HCT116 (cell line): ENCODE results near the gene SLC44A1. TPM values are rescaled to one million over a fixed set of nuclear protein-coding genes. Genes with fewer than 3 reads are reported as not detected.

ENCODE experiments used
- ATAC-seq: fragments of 200-7000 bp; cut with Tn5 transposase; 2 replicates; pipeline ENCODE4 v1.9.1; 2020; ENCODE audit warnings: mild to moderate bottlenecking, moderate library complexity
- BruUV-seq: library from RNA; stranded (reverse); fragments of 400-500 nt; replicated peaks from 2 replicates; lab custom pipeline; 2021; lab: Mats Ljungman, UMichigan
- CTCF ChIA-PET: fragments of 300-600 bp; sonication (Branson Sonifier 250); formaldehyde crosslinking; loops from one replicate; lab custom pipeline; 2021; ENCODE audit warnings: antibody characterized with exemption; lab: Charles Lee
- POLR2A ChIA-PET: fragments of 300-600, 350-600 bp; sonication (Branson Sonifier 250); formaldehyde crosslinking; loops from one replicate; lab custom pipeline; 2021; ENCODE audit warnings: antibody characterized with exemption; lab: Charles Lee
- RAD21 ChIA-PET, 2 experiments: fragments of 300-600 bp; sonication (Branson Sonifier 250); formaldehyde crosslinking; loops; one replicate each; lab custom pipeline; 2023; ENCODE audit warnings: low total read pairs in 2 of 2; ENCODE audit not compliant: uncharacterized antibody in 2 of 2, unreplicated experiment in 2 of 2, low non-redundant PET in 1 of 2; lab: Charles Lee
- DNase-seq: peaks from one replicate; pipeline ENCODE4 v3.0.0-alpha.2; 2010; ENCODE audit warnings: low read depth, low spot score
- H2AFZ ChIP-seq: fragments of 200-600 bp; shearing (Covaris generic), sonication (generic); 2 replicates; pipeline ENCODE4 v1.6.1; 2017; ENCODE audit warnings: low read depth, mixed run types, mixed read lengths, antibody characterized with exemption, low read length; ENCODE audit not compliant: poor library complexity, severe bottlenecking
- H3K27ac ChIP-seq: 2 replicates; pipeline ENCODE4 v1.5.1; 2012; ENCODE audit warnings: low read depth, low read length
- H3K27me3 ChIP-seq: fragments of 200-600 bp; sonication (generic); 2 replicates; pipeline ENCODE4 v1.6.1; 2016; ENCODE audit warnings: mixed run types, low read length, mixed read lengths; ENCODE audit not compliant: insufficient read depth
- H3K36me3 ChIP-seq, 2 experiments: fragments of 200-500 bp in 1 of 2; fragments of 200-600 bp in 1 of 2; sonication (Bioruptor generic) in 1 of 2; sonication (generic) in 1 of 2; 2 replicates each; pipeline versions ENCODE4 v1.5.1 to v1.6.1; 2014 to 2016; ENCODE audit warnings: low read length in 2 of 2, inconsistent platforms in 1 of 2, mixed read lengths in 1 of 2, mixed run types in 1 of 2; ENCODE audit not compliant: insufficient read depth in 2 of 2, control insufficient read depth in 1 of 2
- H3K4me1 ChIP-seq, 2 experiments: fragments of 200-600 bp in 1 of 2; sonication (generic) in 1 of 2; 2 replicates each; pipeline versions ENCODE4 v1.5.1 to v1.6.1; 2012 to 2017; ENCODE audit warnings: low read length in 2 of 2, inconsistent platforms in 1 of 2, mild to moderate bottlenecking in 1 of 2, mixed read lengths in 1 of 2, mixed run types in 1 of 2, moderate library complexity in 1 of 2; ENCODE audit not compliant: insufficient read depth in 2 of 2, control insufficient read depth in 1 of 2
- H3K4me2 ChIP-seq: fragments of 200-600 bp; sonication (generic); 2 replicates; pipeline ENCODE4 v1.6.1; 2017; ENCODE audit warnings: mixed run types, low read length, mixed read lengths
- H3K4me3 ChIP-seq, 2 experiments: fragments of 200-600 bp in 1 of 2; sonication (generic) in 1 of 2; replicated peaks in 1 of 2; 2 replicates each; pipeline ENCODE4 v1.5.1; 2011 to 2016; ENCODE audit warnings: low read length in 2 of 2, control low read depth in 1 of 2, low read depth in 1 of 2, mild to moderate bottlenecking in 1 of 2, mixed read lengths in 1 of 2, mixed run types in 1 of 2
- H3K79me2 ChIP-seq: fragments of 200-600 bp; sonication (generic); 2 replicates; pipeline ENCODE4 v1.6.1; 2017; ENCODE audit warnings: mild to moderate bottlenecking, mixed run types, low read length, moderate library complexity, mixed read lengths; ENCODE audit not compliant: insufficient read depth
- H3K9ac ChIP-seq: fragments of 200-600 bp; sonication (generic); 2 replicates; pipeline ENCODE4 v1.6.1; 2016; ENCODE audit warnings: low read length, mixed read lengths
- H3K9me2 ChIP-seq: fragments of 200-600 bp; sonication (generic), shearing (Covaris generic); 2 replicates; pipeline ENCODE4 v1.6.1; 2017; ENCODE audit warnings: mixed run types, mild to moderate bottlenecking, moderate library complexity; ENCODE audit not compliant: insufficient read depth
- H3K9me3 ChIP-seq, 2 experiments: fragments of 200-500 bp in 1 of 2; fragments of 200-600 bp in 1 of 2; sonication (Bioruptor generic) in 1 of 2; sonication (generic) in 1 of 2; 2 replicates each; pipeline ENCODE4 v1.6.1; 2014 to 2017; ENCODE audit warnings: low read length in 2 of 2, mixed read lengths in 2 of 2, inconsistent platforms in 1 of 2, low read depth in 1 of 2, mild to moderate bottlenecking in 1 of 2, mixed run types in 1 of 2, moderate library complexity in 1 of 2; ENCODE audit not compliant: control insufficient read depth in 1 of 2, insufficient read depth in 1 of 2
- H4K20me1 ChIP-seq: fragments of 200-600 bp; sonication (generic), shearing (Covaris generic); 2 replicates; pipeline ENCODE4 v1.6.1; 2017; ENCODE audit warnings: mixed run types, mild to moderate bottlenecking, moderate library complexity; ENCODE audit not compliant: insufficient read depth
- CBX3 ChIP-seq: IDR thresholded peaks from 2 replicates; pipeline ENCODE4 v1.6.1; 2012; ENCODE audit warnings: low read depth
- CEBPB ChIP-seq: IDR thresholded peaks from 2 replicates; pipeline ENCODE4 v1.6.1; 2012; ENCODE audit warnings: low read depth
- EGR1 ChIP-seq: IDR thresholded peaks from 2 replicates; pipeline ENCODE4 v1.6.1; 2012; ENCODE audit warnings: low read depth
- ELF1 ChIP-seq: IDR thresholded peaks from 2 replicates; pipeline ENCODE4 v1.6.1; 2012; ENCODE audit warnings: low read depth, borderline replicate concordance
- EZH2phosphoT487 ChIP-seq: fragments of 200-600 bp; IDR thresholded peaks from 2 replicates; pipeline ENCODE4 v1.6.1; 2018; ENCODE audit warnings: antibody characterized with exemption, borderline replicate concordance
- FOSL1 ChIP-seq: IDR thresholded peaks from 2 replicates; pipeline ENCODE4 v1.6.1; 2012; ENCODE audit warnings: low read depth
- POLR2A ChIP-seq: IDR thresholded peaks from 2 replicates; pipeline ENCODE4 v1.7.0; 2011; ENCODE audit warnings: borderline replicate concordance; ENCODE audit not compliant: insufficient read depth, insufficient read length; ENCODE audit errors: extremely low read depth
- POLR2AphosphoS5 ChIP-seq: IDR thresholded peaks from 2 replicates; pipeline ENCODE4 v1.6.1; 2011; ENCODE audit warnings: mild to moderate bottlenecking, low read depth, low read length, moderate library complexity
- RAD21 ChIP-seq: IDR thresholded peaks from 2 replicates; pipeline ENCODE4 v1.6.1; 2012; ENCODE audit warnings: low read depth, mild to moderate bottlenecking
- SIN3A ChIP-seq: IDR thresholded peaks from 2 replicates; pipeline ENCODE4 v1.6.1; 2012; ENCODE audit warnings: low read depth
- SP1 ChIP-seq: IDR thresholded peaks from 2 replicates; pipeline ENCODE4 v1.6.1; 2012; ENCODE audit warnings: low read depth
- TCF7L2 ChIP-seq: IDR thresholded peaks from 2 replicates; pipeline ENCODE4 v1.7.0; 2011; ENCODE audit warnings: borderline replicate concordance, inconsistent platforms; ENCODE audit not compliant: insufficient read depth, insufficient read length; ENCODE audit errors: extremely low read depth
- YY1 ChIP-seq: IDR thresholded peaks from 2 replicates; pipeline ENCODE4 v1.6.1; 2011; ENCODE audit warnings: low read length, low read depth, moderate library complexity, mild to moderate bottlenecking; ENCODE audit not compliant: insufficient replicate concordance; ENCODE audit errors: extremely low read depth
- ZFX ChIP-seq: fragments of 450-650 bp; IDR thresholded peaks from 2 replicates; pipeline ENCODE4 v1.6.1; 2017
- intact Hi-C: fragments of 100-400 bp; cut with micrococcal nuclease; formaldehyde crosslinking; loops from 2 replicates; pipeline ENCODE4 v1.10.0; 2022
- total RNA-seq: library from RNA; stranded (reverse); gene quantifications from one replicate; pipeline ENCODE4 v1.2.1, GENCODE V29; 2021; ENCODE audit not compliant: unreplicated experiment
- TF ChIP-seq, protein P1 (sequence below): IDR thresholded peaks from 2 replicates; pipeline ENCODE4 v1.6.1; 2012
- TF ChIP-seq, protein P2 (sequence below): IDR thresholded peaks from 2 replicates; pipeline ENCODE4 v1.6.1; 2012

The SLC44A1 gene
- total RNA-seq, 1 experiment from 2014 or later: 44.1 TPM

DNA sequence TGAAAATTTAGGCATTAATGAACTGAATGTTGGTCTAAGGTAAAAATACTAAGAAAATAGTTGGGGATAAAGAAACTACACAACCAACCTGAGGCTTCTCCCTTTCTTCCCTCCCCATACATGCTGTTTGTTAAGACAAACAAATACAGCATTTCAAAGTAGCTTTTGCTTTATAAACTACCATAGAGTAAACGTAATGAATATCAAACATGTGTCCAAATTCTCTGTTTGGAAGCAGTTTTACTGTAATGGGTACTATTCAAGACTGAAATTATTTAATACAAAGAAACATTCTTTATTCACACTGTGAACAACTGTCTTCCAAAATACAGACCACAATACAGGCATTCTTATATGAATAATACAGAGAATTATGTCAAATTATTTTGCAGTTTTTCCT is 52.0 kb downstream of the SLC44A1 start:
- no peaks in the 10 kb centered on the region for H3K9me2 ChIP-seq
- no peak overlapping the region for H3K4me3 ChIP-seq
- H3K79me2 ChIP-seq: no peaks in the 10 kb centered on the region
- peak overlapping the region; percentile 0; the same call in 1 of the 2 replicates for H3K9ac ChIP-seq
- TF ChIP-seq ZFX: no peak
- TF ChIP-seq EGR1: no peak
- TF ChIP-seq CBX3: no peak
- no peak for TF ChIP-seq YY1
- TF ChIP-seq TCF7L2: no peak
- TF ChIP-seq FOSL1: no peak
- TF ChIP-seq, protein P1, sequence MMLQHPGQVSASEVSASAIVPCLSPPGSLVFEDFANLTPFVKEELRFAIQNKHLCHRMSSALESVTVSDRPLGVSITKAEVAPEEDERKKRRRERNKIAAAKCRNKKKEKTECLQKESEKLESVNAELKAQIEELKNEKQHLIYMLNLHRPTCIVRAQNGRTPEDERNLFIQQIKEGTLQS: no peak
- TF ChIP-seq ELF1: no peak
- TF ChIP-seq POLR2A: no peak
- no peak for TF ChIP-seq SIN3A
- TF ChIP-seq EZH2phosphoT487: no peak
- TF ChIP-seq, all 23 proteins: peak for 0
- RAD21 ChIA-PET: no interaction called here
- Histone ChIP-seq H2AFZ (no peak overlapping the region), H3K4me2 (peak overlapping the region; percentile 46), H3K27ac (no peak overlapping the region), H4K20me1 (no peaks in the 10 kb centered on the region), H3K4me1 (peaks cover 0 to 17% of the 10 kb centered on the region in 2 experiments; a peak in 2 of 4 replicates), H3K36me3 (0 out of 4 replicates have a peak, but pooled peaks cover 0 to 2% of the 10 kb centered on the region in 2 experiments), H3K27me3 (no peaks in the 10 kb centered on the region), H3K9me3 (no peaks in the 10 kb centered on the region)
- no TSS peak for BruUV-seq
- no peak for DNase-seq
- intact Hi-C loops: no loop called here
- ATAC-seq: no peak
- CTCF ChIA-PET: no interaction called here
- POLR2A ChIA-PET: no interaction called here

DNA sequence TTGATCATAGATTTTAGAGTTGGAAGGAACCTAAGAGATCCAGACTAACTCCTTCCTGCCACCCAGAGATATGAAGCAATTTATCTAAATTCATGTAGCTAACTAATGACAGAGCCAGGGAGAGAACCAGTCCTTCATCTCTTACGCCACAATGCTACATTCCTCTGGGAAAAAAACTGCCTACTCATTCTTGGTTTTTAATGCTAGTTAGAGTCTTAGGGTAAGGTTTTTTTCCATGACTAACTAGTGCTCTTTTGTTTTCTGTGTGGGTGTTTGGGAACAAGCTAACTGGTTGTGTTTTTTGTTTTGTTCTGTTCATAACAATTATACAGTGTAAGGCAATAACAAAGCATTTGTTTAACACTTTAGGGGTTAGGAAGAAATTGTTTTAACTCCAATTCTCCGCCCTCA is 52.4 kb downstream of the SLC44A1 start:
- intact Hi-C loops: no loop called here
- CTCF ChIA-PET: no interaction called here
- Histone ChIP-seq H4K20me1 (no peaks in the 10 kb centered on the region), H3K9me3 (no peaks in the 10 kb centered on the region), H3K9me2 (no peaks in the 10 kb centered on the region), H2AFZ (no peak overlapping the region), H3K4me2 (peak overlapping the region; percentile 46), H3K9ac (peak overlapping the region; percentile 0; the same call in 1 of the 2 replicates), H3K4me1 (peaks cover 0 to 17% of the 10 kb centered on the region in 2 experiments; a peak in 2 of 4 replicates), H3K36me3 (0 out of 4 replicates have a peak, but pooled peaks cover 0 to 2% of the 10 kb centered on the region in 2 experiments), H3K27ac (no peak overlapping the region), H3K27me3 (no peaks in the 10 kb centered on the region), H3K79me2 (no peaks in the 10 kb centered on the region), H3K4me3 (no peak overlapping the region)
- POLR2A ChIA-PET: interaction anchor here (0.6 kb wide), 1 partner anchor 18 kb away, joined by 3 read pairs; no protein-coding TSS in a partner anchor
- ATAC-seq: no peak
- no TSS peak for BruUV-seq
- peak; percentile 18 for DNase-seq
- RAD21 ChIA-PET: interaction anchor here in 1 of 2 experiments (0.6 kb wide), 1 partner anchor 94 kb away, joined by 4 read pairs; no protein-coding TSS in a partner anchor
- TF ChIP-seq SP1 (peak; percentile 26; the same call in 1 of the 2 replicates), FOSL1 (no peak), TCF7L2 (no peak), YY1 (no peak), POLR2A (no peak), EZH2phosphoT487 (no peak), POLR2AphosphoS5 (no peak), RAD21 (no peak), CEBPB (peak; percentile 65)
- TF ChIP-seq, protein P1: no peak
- TF ChIP-seq, protein P2, sequence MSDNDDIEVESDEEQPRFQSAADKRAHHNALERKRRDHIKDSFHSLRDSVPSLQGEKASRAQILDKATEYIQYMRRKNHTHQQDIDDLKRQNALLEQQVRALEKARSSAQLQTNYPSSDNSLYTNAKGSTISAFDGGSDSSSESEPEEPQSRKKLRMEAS: no peak
